ENCODE results near the gene BAHCC1. TPM values are rescaled to one million over a fixed set of nuclear protein-coding genes. Genes with fewer than 3 reads are reported as not detected.
A peak's percentile ranks its signal among the peaks of the same experiment; 100 is the strongest.

The BAHCC1 gene
- total RNA-seq, 1 donor from 2014 or later, result 3.4 TPM

DNA sequence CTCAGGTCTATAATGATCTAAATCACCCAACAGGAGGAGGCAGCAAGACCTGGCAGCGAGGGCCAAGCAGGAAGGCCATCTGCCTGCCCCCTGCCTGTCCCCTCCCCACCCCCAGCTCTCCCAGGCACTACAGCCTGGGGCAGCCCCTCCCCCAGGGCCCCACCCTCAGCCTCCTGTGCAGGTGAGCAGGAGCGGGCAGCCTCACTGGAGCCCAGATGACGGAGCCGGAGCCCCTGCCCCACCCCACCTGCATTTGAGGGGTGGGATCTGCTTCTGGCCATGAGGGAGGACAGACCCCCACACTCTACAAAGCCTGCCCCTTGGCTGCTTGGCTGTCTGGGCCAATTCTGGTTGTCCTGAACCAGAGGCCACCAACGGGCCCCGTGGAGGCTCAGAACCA is 12.4 kb upstream of the BAHCC1 start:
- H3K27me3 ChIP-seq, result peaks cover 50% of the 10 kb centered on the region

DNA sequence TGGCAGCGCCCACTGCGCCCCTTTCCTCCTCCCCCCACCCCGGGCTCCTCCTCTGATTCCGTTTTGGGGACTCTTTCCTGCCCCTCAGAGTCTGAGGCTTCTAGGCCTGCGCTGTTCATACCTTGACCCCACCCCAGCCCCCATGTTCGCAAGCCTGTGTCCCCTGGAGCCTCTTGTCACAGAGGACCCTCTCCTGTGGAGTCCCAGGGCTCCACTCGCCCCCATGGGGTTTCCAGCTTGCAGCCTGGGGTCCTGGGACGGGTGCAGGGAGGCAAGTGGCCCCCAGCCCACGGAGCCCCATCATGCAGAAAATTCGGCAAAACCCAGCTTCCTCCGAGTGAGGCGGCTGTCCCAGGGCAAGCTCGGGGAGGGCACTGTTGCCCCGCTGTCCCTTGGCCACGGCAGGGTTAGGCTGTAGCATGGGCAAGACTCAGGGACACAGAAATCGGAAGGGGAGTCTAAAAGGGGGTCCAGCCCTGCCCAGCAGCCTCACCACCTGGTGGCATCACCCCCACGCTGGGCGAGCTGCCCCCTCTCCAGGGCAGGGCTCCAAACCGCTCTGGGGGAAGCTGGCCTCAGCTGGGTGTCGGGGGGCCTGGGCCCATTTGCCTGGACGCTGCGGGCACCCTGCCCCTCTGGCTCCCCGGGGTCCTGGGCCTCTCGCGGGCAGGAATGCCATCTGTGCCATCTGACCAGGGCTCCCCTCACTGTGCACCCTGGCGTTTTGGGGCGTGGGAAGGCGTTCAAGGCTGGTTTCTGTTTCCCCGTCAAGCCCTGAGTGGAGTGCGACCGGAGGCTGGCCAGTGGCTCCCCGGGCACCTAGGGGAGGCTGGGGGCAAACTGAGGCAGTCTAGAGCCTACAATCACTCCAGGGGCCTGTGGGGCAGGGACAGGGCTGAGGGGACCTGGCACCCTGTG is 11.5 kb upstream of the BAHCC1 start:
- Mint-ChIP-seq H3K27ac (no peak overlapping the region), H3K4me1 (peaks cover 28% of the 10 kb centered on the region), H3K4me3 (no peak overlapping the region), H3K36me3 (peaks cover 3% of the 10 kb centered on the region), H3K27me3 (ENCODE audit: insufficient read depth, low read depth) (peaks cover 7% of the 10 kb centered on the region), H3K9me3 (no peaks in the 10 kb centered on the region)
- Histone ChIP-seq H3K9ac (no peak overlapping the region), H3K4me3 (no peak overlapping the region), H3F3A (ENCODE audit: low read depth) (peaks cover 32% of the 10 kb centered on the region), H3K79me2 (ENCODE audit: low read depth) (no peaks in the 10 kb centered on the region), H3K4me1 (peaks cover 28% of the 10 kb centered on the region), H3K27ac (no peak overlapping the region), H3K27me3 (peaks cover 58% of the 10 kb centered on the region), H3K36me3 (no peaks in the 10 kb centered on the region), H3K4me2 (no peak overlapping the region), H4K20me1 (ENCODE audit: low read depth) (peaks cover 30% of the 10 kb centered on the region), H3K9me3 (ENCODE audit: low read depth) (no peaks in the 10 kb centered on the region), H2AFZ (replicated peaks) (no peak overlapping the region)
- DNase-seq (ENCODE audit: low spot score), result no peak
- TF ChIP-seq, protein P1, sequence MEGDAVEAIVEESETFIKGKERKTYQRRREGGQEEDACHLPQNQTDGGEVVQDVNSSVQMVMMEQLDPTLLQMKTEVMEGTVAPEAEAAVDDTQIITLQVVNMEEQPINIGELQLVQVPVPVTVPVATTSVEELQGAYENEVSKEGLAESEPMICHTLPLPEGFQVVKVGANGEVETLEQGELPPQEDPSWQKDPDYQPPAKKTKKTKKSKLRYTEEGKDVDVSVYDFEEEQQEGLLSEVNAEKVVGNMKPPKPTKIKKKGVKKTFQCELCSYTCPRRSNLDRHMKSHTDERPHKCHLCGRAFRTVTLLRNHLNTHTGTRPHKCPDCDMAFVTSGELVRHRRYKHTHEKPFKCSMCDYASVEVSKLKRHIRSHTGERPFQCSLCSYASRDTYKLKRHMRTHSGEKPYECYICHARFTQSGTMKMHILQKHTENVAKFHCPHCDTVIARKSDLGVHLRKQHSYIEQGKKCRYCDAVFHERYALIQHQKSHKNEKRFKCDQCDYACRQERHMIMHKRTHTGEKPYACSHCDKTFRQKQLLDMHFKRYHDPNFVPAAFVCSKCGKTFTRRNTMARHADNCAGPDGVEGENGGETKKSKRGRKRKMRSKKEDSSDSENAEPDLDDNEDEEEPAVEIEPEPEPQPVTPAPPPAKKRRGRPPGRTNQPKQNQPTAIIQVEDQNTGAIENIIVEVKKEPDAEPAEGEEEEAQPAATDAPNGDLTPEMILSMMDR (IDR thresholded peaks at IDR 0.05), result no peak
- TF ChIP-seq EZH2phosphoT487 (IDR thresholded peaks at IDR 0.05) (no peak), EZH2 (IDR thresholded peaks at IDR 0.05) (no peak)

More for the DNA sequence above, 12.4 kb upstream of the BAHCC1 start:
- no peak for DNase-seq (ENCODE audit: low spot score)
- H3K9ac ChIP-seq, result no peak overlapping the region
- Mint-ChIP-seq H3K27ac (no peak overlapping the region), H3K9me3 (no peaks in the 10 kb centered on the region), H3K27me3 (ENCODE audit: insufficient read depth, low read depth) (peaks cover 7% of the 10 kb centered on the region), H3K4me1 (peaks cover 21% of the 10 kb centered on the region), H3K36me3 (peaks cover 3% of the 10 kb centered on the region), H3K4me3 (no peak overlapping the region)
- H3K4me1 ChIP-seq, result peaks cover 19% of the 10 kb centered on the region
- H3K4me3 ChIP-seq, result no peak overlapping the region
- TF ChIP-seq, protein P1 (IDR thresholded peaks at IDR 0.05), result no peak
- no peak for TF ChIP-seq EZH2 (IDR thresholded peaks at IDR 0.05)
- TF ChIP-seq EZH2phosphoT487 (IDR thresholded peaks at IDR 0.05), result no peak
- H3K4me2 ChIP-seq, result no peak overlapping the region
- no peaks in the 10 kb centered on the region for H3K9me3 ChIP-seq (ENCODE audit: low read depth)
- H3K27ac ChIP-seq, result no peak overlapping the region
- no peak overlapping the region for H2AFZ ChIP-seq (replicated peaks)
- H3F3A ChIP-seq (ENCODE audit: low read depth), result peaks cover 23% of the 10 kb centered on the region
- H4K20me1 ChIP-seq (ENCODE audit: low read depth), result peaks cover 21% of the 10 kb centered on the region
- H3K36me3 ChIP-seq, result no peaks in the 10 kb centered on the region
- H3K79me2 ChIP-seq (ENCODE audit: low read depth), result no peaks in the 10 kb centered on the region

DNA sequence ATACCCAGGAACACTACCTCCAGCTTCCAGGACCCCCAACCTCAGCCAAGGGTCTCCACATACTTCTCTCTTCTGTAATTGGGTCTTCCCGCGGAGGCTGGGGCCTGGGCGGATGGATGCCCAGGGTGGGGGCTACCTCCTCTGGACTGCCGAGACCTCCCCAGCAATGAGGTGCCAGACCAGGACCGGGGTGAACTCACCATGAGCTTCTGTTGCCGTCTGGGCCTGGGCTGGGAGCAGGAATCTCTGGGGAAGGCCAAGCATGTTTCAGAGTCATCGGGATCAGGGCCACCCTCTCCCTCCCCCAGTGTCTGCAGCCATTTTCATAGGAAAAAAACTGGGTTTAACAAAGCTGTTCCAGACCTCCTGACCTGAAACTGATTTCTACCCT is 10.3 kb upstream of the BAHCC1 start:
- Histone ChIP-seq H3K9me3 (ENCODE audit: low read depth) (no peaks in the 10 kb centered on the region), H4K20me1 (ENCODE audit: low read depth) (peaks cover 42% of the 10 kb centered on the region), H3K79me2 (ENCODE audit: low read depth) (peaks cover 8% of the 10 kb centered on the region), H3F3A (ENCODE audit: low read depth) (peaks cover 43% of the 10 kb centered on the region), H3K4me3 (no peak overlapping the region), H2AFZ (replicated peaks) (no peak overlapping the region), H3K4me2 (no peak overlapping the region), H3K9ac (no peak overlapping the region), H3K36me3 (no peaks in the 10 kb centered on the region), H3K4me1 (peaks cover 40% of the 10 kb centered on the region), H3K27me3 (peaks cover 58% of the 10 kb centered on the region), H3K27ac (no peak overlapping the region)
- no peak for DNase-seq (ENCODE audit: low spot score)
- Mint-ChIP-seq H3K27ac (peak overlapping the region; percentile 78), H3K4me3 (peak overlapping the region; percentile 77), H3K4me1 (peaks cover 38% of the 10 kb centered on the region), H3K27me3 (ENCODE audit: insufficient read depth, low read depth) (peaks cover 7% of the 10 kb centered on the region), H3K9me3 (no peaks in the 10 kb centered on the region), H3K36me3 (peaks cover 3% of the 10 kb centered on the region)
- TF ChIP-seq, protein P1 (IDR thresholded peaks at IDR 0.05), result no peak
- TF ChIP-seq EZH2 (IDR thresholded peaks at IDR 0.05) (no peak), EZH2phosphoT487 (IDR thresholded peaks at IDR 0.05) (no peak)

Data from neural progenitor cell (in vitro differentiated cells).